Ectodermal cell (in vitro differentiated cells): Measurements from ENCODE around the gene FAM53C.

Experiments used
- H3K27ac ChIP-seq: 2 replicates; pipeline ENCODE4 v1.7.0; 2013; ENCODE audit warnings: mild to moderate bottlenecking, low read depth, low read length; ENCODE audit not compliant: insufficient read depth, poor library complexity, severe bottlenecking
- H3K27me3 ChIP-seq: 2 replicates; pipeline ENCODE4 v1.7.0; 2013; ENCODE audit warnings: mild to moderate bottlenecking, low read length; ENCODE audit not compliant: insufficient read depth, control insufficient read depth, poor library complexity, severe bottlenecking
- H3K36me3 ChIP-seq: one replicate; pipeline ENCODE4 v1.7.0; 2013; ENCODE audit warnings: low read length; ENCODE audit not compliant: control insufficient read depth, insufficient read depth
- H3K4me1 ChIP-seq: one replicate; pipeline ENCODE4 v1.7.0; 2013; ENCODE audit warnings: low read length; ENCODE audit not compliant: control insufficient read depth, insufficient read depth
- H3K4me3 ChIP-seq: 2 replicates; pipeline ENCODE4 v1.7.0; 2013; ENCODE audit warnings: low read depth, low read length, control low read depth; ENCODE audit not compliant: insufficient read depth
- H3K9me3 ChIP-seq: 2 replicates; pipeline ENCODE4 v1.7.0; 2013; ENCODE audit warnings: mild to moderate bottlenecking, low read length, moderate library complexity; ENCODE audit not compliant: control insufficient read depth
- WGBS, 2 experiments: methylation state at CpG; one replicate each; pipeline ENCODE4 v1.1.7; 2013; ENCODE audit warnings: missing lambda C conversion rate in 2 of 2; 5-methylcytosine and 5-hydroxymethylcytosine counted together

FAM53C gene

DNA sequence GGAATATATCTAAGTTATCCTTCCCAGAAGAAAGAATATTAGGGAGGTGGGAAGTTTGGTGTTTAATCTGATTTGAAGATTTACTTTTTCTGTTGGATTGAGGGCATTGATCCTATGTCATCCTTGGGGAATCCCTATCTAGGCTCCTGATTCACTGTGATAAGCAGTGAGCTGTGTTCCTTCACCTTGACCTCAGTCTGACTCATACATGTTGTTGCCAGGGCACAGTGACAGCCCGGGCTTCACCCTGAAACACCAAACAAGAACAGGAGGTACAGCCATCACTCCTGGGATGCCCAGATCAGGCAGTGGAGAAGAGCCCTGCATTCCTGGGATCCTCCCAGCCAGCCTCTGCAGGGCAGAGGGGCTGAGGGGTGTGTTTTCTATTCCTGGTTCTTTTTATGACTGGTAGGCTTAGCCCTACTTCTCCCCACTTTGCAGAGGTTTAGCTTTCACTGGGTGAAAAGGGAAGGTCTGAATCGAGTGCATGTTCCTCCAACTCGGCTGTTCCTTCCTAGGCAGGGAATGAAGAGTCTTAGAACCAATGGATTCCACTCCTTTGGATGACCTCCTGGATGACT is 3.1 kb upstream of the FAM53C start:
- H3K4me1 ChIP-seq = peaks cover 17% of the 10 kb centered on the region
- 90 to 91% methylated on average over 3 of the region's 3 CpGs for WGBS, 2 experiments
- H3K27ac ChIP-seq = no peak overlapping the region
- H3K27me3 ChIP-seq = no peaks in the 10 kb centered on the region
- H3K9me3 ChIP-seq = no peaks in the 10 kb centered on the region
- no peaks in the 10 kb centered on the region for H3K36me3 ChIP-seq
- H3K4me3 ChIP-seq = no peak overlapping the region

GRCh38 chr5:138336952-138337684 is 948 bp upstream of the FAM53C start:
- H3K4me1 ChIP-seq = peaks cover 17% of the 10 kb centered on the region
- H3K4me3 ChIP-seq = peak overlapping the region; percentile 63
- peaks cover 10% of the 10 kb centered on the region for H3K36me3 ChIP-seq
- H3K9me3 ChIP-seq = no peaks in the 10 kb centered on the region
- H3K27ac ChIP-seq = peak overlapping the region; percentile 100
- H3K27me3 ChIP-seq = no peaks in the 10 kb centered on the region
- WGBS, 2 experiments = 39% methylated on average over 10 to 12 of the region's 13 CpGs

DNA sequence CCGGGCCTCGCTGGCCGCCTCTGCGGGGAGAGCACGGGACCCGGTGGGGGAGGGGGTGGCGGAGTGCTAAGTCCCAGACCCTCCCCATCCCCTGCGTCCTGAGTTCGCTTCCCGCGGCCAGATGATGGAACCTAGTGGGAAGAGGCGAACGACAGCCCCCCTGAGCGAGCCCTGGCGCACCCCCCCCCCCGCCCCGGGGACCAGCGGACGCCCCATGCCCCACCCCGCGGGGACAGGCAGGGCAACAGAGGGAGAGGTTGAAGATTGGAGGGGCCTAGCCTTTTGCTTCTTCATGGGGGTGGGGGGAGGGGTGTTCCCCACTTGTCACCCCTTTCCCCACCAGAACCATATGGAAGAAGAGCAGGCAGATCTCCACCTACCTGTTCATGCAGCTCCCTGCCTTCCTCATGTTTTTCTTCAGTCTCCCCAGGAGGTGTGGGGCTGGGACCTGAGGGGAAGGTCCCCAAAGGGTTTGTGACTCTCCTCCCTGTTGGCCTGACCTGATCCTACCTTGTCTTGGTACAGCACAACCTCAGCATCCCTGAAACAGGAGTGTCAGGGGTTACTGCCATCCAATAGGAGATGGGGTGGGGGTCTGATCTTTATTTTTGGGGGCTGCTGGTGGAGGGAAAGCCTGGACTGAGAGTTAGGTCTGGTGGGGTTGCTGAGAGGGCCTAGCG is 485 bp downstream of the FAM53C start:
- peaks cover 17% of the 10 kb centered on the region for H3K36me3 ChIP-seq
- whole genome bisulfite sequencing, 2 experiments = 0 to 1% methylated on average over 21 to 22 of the region's 22 CpGs
- peak overlapping the region; percentile 63 for H3K4me3 ChIP-seq
- peak overlapping the region; percentile 100 for H3K27ac ChIP-seq
- no peaks in the 10 kb centered on the region for H3K27me3 ChIP-seq
- H3K9me3 ChIP-seq = no peaks in the 10 kb centered on the region
- peaks cover 13% of the 10 kb centered on the region for H3K4me1 ChIP-seq

GRCh38 chr5:138339091-138339456 is 1.0 kb downstream of the FAM53C start:
- Histone ChIP-seq H3K9me3 (no peaks in the 10 kb centered on the region), H3K4me3 (peak overlapping the region; percentile 63), H3K36me3 (peaks cover 21% of the 10 kb centered on the region), H3K4me1 (peaks cover 13% of the 10 kb centered on the region), H3K27ac (peak overlapping the region; percentile 100), H3K27me3 (no peaks in the 10 kb centered on the region)
- 0 to 2% methylated on average over 7 of the region's 7 CpGs for WGBS, 2 experiments

- Histone ChIP-seq H3K27me3 (no peaks in the 10 kb centered on the region), H3K27ac (peak overlapping the region; percentile 6), H3K9me3 (no peaks in the 10 kb centered on the region), H3K36me3 (peaks cover 25% of the 10 kb centered on the region), H3K4me3 (peak overlapping the region; percentile 63), H3K4me1 (peaks cover 13% of the 10 kb centered on the region)
- WGBS, 2 experiments = 78 to 82% methylated on average over 2 of the region's 2 CpGs
These were observed 1.4 kb downstream of the FAM53C start for GRCh38 chr5:138339464-138339863.

DNA sequence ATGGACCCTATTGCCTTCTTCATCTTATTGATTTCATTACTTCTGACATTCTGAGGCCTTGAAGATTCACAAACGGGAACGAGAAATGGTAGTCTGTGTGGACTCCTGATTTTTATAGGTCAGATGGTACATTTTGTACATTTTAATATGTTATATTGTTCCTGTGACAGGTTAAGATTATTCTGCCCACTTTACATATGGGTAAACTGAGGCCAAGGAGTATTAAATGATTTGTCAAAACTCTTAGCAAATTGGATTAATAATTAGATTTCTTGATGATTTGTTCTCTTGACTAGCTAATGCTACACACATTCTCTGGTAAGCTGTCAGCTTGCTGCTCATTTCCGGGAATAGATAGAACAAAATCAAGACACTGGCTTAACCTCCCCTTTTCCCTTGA is 1.9 kb downstream of the FAM53C start:
- no peaks in the 10 kb centered on the region for H3K9me3 ChIP-seq
- 87 to 89% methylated on average over 1 to 3 of the region's 3 CpGs for WGBS, 2 experiments
- peaks cover 30% of the 10 kb centered on the region for H3K36me3 ChIP-seq
- peaks cover 13% of the 10 kb centered on the region for H3K4me1 ChIP-seq
- H3K4me3 ChIP-seq = peak overlapping the region; percentile 63
- H3K27ac ChIP-seq = no peak overlapping the region
- no peaks in the 10 kb centered on the region for H3K27me3 ChIP-seq

DNA sequence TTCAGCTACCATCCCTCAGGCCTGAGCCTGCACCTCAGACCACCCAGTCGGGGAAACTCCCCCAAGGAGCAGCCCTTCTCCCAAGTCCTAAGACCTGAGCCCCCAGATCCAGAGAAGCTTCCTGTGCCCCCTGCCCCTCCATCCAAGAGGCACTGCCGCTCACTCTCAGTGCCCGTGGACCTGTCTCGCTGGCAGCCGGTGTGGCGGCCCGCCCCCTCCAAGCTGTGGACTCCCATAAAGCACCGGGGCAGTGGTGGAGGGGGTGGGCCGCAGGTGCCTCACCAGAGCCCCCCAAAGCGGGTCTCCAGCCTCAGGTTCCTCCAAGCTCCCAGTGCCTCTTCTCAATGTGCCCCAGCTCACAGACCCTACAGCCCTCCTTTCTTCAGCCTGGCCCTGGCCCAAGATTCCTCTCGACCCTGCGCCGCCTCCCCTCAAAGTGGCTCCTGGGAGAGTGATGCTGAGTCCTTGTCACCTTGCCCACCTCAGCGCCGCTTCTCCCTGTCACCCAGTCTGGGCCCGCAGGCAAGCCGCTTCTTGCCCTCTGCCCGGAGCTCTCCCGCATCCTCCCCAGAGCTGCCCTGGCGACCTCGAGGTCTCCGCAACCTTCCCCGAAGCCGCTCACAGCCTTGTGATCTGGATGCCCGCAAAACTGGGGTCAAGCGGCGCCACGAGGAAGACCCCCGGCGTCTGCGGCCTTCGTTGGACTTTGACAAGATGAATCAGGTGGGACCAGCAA is 7.0 kb downstream of the FAM53C start:
- H3K36me3 ChIP-seq = peaks cover 67% of the 10 kb centered on the region
- H3K4me3 ChIP-seq = no peak overlapping the region
- no peak overlapping the region for H3K27ac ChIP-seq
- no peaks in the 10 kb centered on the region for H3K27me3 ChIP-seq
- H3K4me1 ChIP-seq = no peaks in the 10 kb centered on the region
- 96 to 97% methylated on average over 32 of the region's 32 CpGs for WGBS, 2 experiments
- no peaks in the 10 kb centered on the region for H3K9me3 ChIP-seq

GRCh38 chr5:138346889-138347288 is 8.8 kb downstream of the FAM53C start:
- H3K27ac ChIP-seq = no peak overlapping the region
- 95 to 96% methylated on average over 14 of the region's 14 CpGs for WGBS, 2 experiments
- peaks cover under 1% of the 10 kb centered on the region for H3K9me3 ChIP-seq
- H3K27me3 ChIP-seq = no peaks in the 10 kb centered on the region
- H3K4me3 ChIP-seq = no peak overlapping the region
- no peaks in the 10 kb centered on the region for H3K4me1 ChIP-seq
- H3K36me3 ChIP-seq = peaks cover 64% of the 10 kb centered on the region

- no peaks in the 10 kb centered on the region for H3K27me3 ChIP-seq
- H3K27ac ChIP-seq = no peak overlapping the region
- WGBS, 2 experiments = 96 to 98% methylated on average over 1 of the region's 1 CpG
- H3K4me3 ChIP-seq = no peak overlapping the region
- H3K4me1 ChIP-seq = no peaks in the 10 kb centered on the region
- H3K36me3 ChIP-seq = peaks cover 41% of the 10 kb centered on the region
- peaks cover 3% of the 10 kb centered on the region for H3K9me3 ChIP-seq
These were observed 11.9 kb downstream of the FAM53C start for GRCh38 chr5:138349852-138350562.
